Neural progenitor cell (in vitro differentiated cells): ENCODE measurements around the gene UNK. TPM values are rescaled to one million over a fixed set of nuclear protein-coding genes. Genes with fewer than 3 reads are reported as not detected.
"Not testable (repeated sequence)": the region's sequence is repeated elsewhere in the genome, so short reads cannot be mapped to it uniquely, and the experiment has no call there.

Experiments
- DNase-seq: peaks from one replicate; pipeline ENCODE4 v3.0.0-alpha.2; 2016; ENCODE audit warnings: low spot score
- H2AFZ ChIP-seq: fragments of 200-600 bp; sonication (generic); replicated peaks from 2 replicates; pipeline ENCODE4 v1.6.1; 2016; ENCODE audit warnings: antibody characterized with exemption
- H3F3A ChIP-seq: fragments of 200-600 bp; sonication (generic); 2 replicates; pipeline ENCODE4 v1.6.1; 2016; ENCODE audit warnings: antibody characterized with exemption, low read depth
- H3K27ac ChIP-seq: fragments of 200-600 bp; sonication (generic); 2 replicates; pipeline ENCODE4 v1.5.1; 2016; ENCODE audit warnings: mild to moderate bottlenecking
- H3K27me3 ChIP-seq: fragments of 200-600 bp; sonication (generic); 2 replicates; pipeline ENCODE4 v1.6.1; 2016; ENCODE audit warnings: mild to moderate bottlenecking, moderate library complexity
- H3K36me3 ChIP-seq: fragments of 200-600 bp; sonication (generic); 2 replicates; pipeline ENCODE4 v1.5.1; 2016
- H3K4me1 ChIP-seq: fragments of 200-600 bp; sonication (generic); 2 replicates; pipeline ENCODE4 v1.6.1; 2016; ENCODE audit warnings: mixed run types
- H3K4me2 ChIP-seq: fragments of 200-600 bp; sonication (generic); 2 replicates; pipeline ENCODE4 v1.6.1; 2016
- H3K4me3 ChIP-seq: fragments of 200-600 bp; sonication (generic); 2 replicates; pipeline ENCODE4 v1.5.1; 2016
- H3K79me2 ChIP-seq: fragments of 200-600 bp; sonication (generic); 2 replicates; pipeline ENCODE4 v1.6.1; 2016; ENCODE audit warnings: low read depth
- H3K9ac ChIP-seq: fragments of 200-600 bp; sonication (generic); 2 replicates; pipeline ENCODE4 v1.6.1; 2016
- H3K9me3 ChIP-seq: fragments of 200-600 bp; sonication (generic); 2 replicates; pipeline ENCODE4 v1.5.1; 2016; ENCODE audit warnings: low read depth
- H4K20me1 ChIP-seq: fragments of 200-600 bp; sonication (generic); 2 replicates; pipeline ENCODE4 v1.6.1; 2016; ENCODE audit warnings: low read depth
- H3K27ac Mint-ChIP-seq: 3 replicates; pipeline ENCODE4 v1.8.0; 2021; ENCODE audit warnings: mixed read lengths
- H3K27me3 Mint-ChIP-seq: 2 replicates; pipeline ENCODE4 v1.8.0; 2022; ENCODE audit warnings: low read depth, mild to moderate bottlenecking, inconsistent platforms, moderate library complexity, mixed read lengths; ENCODE audit not compliant: insufficient read depth
- H3K36me3 Mint-ChIP-seq: 3 replicates; pipeline ENCODE4 v1.8.0; 2021; ENCODE audit warnings: mixed read lengths
- H3K4me1 Mint-ChIP-seq: 3 replicates; pipeline ENCODE4 v1.8.0; 2021; ENCODE audit warnings: mixed read lengths
- H3K4me3 Mint-ChIP-seq: 3 replicates; pipeline ENCODE4 v1.8.0; 2021; ENCODE audit warnings: mild to moderate bottlenecking, moderate library complexity, mixed read lengths
- H3K9me3 Mint-ChIP-seq: 3 replicates; pipeline ENCODE4 v1.8.0; 2020; ENCODE audit warnings: mixed read lengths
- EZH2 ChIP-seq: fragments of 200-600 bp; sonication (generic); IDR thresholded peaks from 2 replicates; pipeline ENCODE4 v1.6.1; 2017; ENCODE audit warnings: antibody characterized with exemption, mild to moderate bottlenecking, moderate library complexity
- EZH2phosphoT487 ChIP-seq: fragments of 200-600 bp; sonication (generic); IDR thresholded peaks from 2 replicates; pipeline ENCODE4 v1.6.1; 2017; ENCODE audit warnings: antibody characterized with exemption
- total RNA-seq: library from RNA; depleted of rRNA; stranded (reverse); fragments of >200 nt; gene quantifications from 2 replicates; pipeline ENCODE4 v1.2.3, GENCODE V29; 2015; ENCODE audit warnings: low replicate concordance
- TF ChIP-seq, protein P1 (sequence below): fragments of 200-600 bp; sonication (generic); IDR thresholded peaks from 2 replicates; pipeline ENCODE4 v1.5.1; 2017; ENCODE audit warnings: antibody characterized with exemption, mild to moderate bottlenecking

The UNK gene
- total RNA-seq, 1 donor from 2014 or later = 38.5 TPM

DNA sequence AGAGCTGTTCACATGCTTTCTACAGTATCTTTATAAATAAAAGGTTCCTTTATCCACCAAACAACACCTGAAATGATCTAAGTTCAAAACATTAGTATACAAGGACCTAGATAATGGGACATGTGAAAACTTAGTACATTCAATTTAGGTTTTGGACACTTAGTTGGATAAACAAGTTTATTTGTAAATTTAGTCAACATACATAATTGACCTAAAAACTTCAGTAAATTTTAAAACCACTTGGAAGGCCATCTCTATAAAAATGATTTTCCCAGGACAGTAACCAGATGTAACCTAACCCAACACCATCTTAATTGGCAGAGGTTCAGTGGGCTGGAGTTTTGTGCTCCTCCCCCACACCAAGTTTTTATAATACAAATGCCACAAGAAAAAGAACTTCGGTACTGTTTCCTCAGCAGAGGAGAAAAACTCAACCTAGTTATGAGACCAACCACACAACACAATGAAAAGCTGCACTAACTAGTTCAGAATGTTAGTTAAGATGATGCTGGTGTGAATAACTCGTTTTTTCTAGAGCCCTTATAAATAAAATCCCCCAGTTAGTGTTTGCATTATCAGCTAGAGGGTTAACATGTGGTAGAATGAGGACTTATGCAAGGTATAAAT lies 7.2 kb upstream of the UNK start:
- peaks cover 2% of the 10 kb centered on the region for H3K9me3 Mint-ChIP-seq
- Histone ChIP-seq H2AFZ (no peak overlapping the region), H3K4me2 (peak overlapping the region; percentile 100), H3F3A (peaks cover 64% of the 10 kb centered on the region), H3K27me3 (no peaks in the 10 kb centered on the region), H4K20me1 (peaks cover 48% of the 10 kb centered on the region), H3K79me2 (peaks cover 31% of the 10 kb centered on the region), H3K9me3 (no peaks in the 10 kb centered on the region), H3K27ac (no peak overlapping the region), H3K36me3 (peaks cover 16% of the 10 kb centered on the region), H3K4me3 (peak overlapping the region; percentile 99), H3K9ac (no peak overlapping the region), H3K4me1 (peaks cover 17% of the 10 kb centered on the region)
- peaks cover 29% of the 10 kb centered on the region for H3K36me3 Mint-ChIP-seq
- DNase-seq = no peak
- TF ChIP-seq EZH2phosphoT487 (no peak), EZH2 (no peak)
- TF ChIP-seq, protein P1, sequence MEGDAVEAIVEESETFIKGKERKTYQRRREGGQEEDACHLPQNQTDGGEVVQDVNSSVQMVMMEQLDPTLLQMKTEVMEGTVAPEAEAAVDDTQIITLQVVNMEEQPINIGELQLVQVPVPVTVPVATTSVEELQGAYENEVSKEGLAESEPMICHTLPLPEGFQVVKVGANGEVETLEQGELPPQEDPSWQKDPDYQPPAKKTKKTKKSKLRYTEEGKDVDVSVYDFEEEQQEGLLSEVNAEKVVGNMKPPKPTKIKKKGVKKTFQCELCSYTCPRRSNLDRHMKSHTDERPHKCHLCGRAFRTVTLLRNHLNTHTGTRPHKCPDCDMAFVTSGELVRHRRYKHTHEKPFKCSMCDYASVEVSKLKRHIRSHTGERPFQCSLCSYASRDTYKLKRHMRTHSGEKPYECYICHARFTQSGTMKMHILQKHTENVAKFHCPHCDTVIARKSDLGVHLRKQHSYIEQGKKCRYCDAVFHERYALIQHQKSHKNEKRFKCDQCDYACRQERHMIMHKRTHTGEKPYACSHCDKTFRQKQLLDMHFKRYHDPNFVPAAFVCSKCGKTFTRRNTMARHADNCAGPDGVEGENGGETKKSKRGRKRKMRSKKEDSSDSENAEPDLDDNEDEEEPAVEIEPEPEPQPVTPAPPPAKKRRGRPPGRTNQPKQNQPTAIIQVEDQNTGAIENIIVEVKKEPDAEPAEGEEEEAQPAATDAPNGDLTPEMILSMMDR = no peak
- H3K27me3 Mint-ChIP-seq = peaks cover 7% of the 10 kb centered on the region
- peaks cover 24% of the 10 kb centered on the region for H3K4me1 Mint-ChIP-seq
- H3K27ac Mint-ChIP-seq = no peak overlapping the region
- H3K4me3 Mint-ChIP-seq = peak overlapping the region; percentile 100

DNA sequence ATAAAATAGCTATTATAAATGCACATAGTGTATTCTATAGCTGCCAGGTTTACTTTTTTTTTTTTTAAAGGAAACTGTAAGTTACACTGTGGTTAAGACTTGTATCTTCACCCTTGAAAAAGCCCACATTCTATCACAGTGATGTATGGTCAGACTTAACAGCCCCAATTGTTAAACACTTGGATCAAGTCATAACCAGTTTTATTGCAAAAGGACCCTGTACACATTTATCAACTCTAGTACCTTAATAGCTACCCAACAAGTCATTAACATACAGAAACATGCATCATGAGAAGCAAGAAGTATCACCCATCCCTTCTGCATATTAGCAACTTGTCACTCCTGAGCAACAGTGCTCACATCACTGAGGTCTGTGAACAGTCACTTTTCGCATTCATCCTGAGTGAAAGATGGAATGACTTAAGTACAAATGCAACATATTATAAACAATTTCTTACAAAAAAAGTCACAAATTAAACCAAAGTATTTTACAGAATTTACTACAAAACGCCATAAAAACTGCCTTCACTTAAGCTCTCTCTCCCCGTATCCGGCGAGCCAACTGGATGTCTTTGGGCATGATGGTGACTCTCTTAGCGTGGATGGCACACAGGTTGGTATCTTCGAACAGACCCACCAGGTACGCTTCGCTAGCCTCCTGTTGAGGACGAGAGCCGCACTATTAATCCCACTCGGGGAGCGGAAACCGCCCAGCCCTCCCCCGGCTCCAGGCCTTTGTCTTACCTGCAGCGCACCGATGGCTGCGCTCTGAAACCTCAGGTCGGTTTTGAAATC lies 6.3 kb upstream of the UNK start:
- not testable (repeated sequence) for H3K27me3 Mint-ChIP-seq, H3K27ac Mint-ChIP-seq, H3K9me3 ChIP-seq, H3K27ac ChIP-seq, DNase-seq, H3K27me3 ChIP-seq, H2AFZ ChIP-seq, H3K9me3 Mint-ChIP-seq
- H3K4me3 ChIP-seq = peak overlapping the region; percentile 99
- H4K20me1 ChIP-seq = peaks cover 48% of the 10 kb centered on the region
- peak overlapping the region; percentile 100 for H3K4me2 ChIP-seq
- H3K9ac ChIP-seq = peak overlapping the region; percentile 97
- Mint-ChIP-seq H3K36me3 (peaks cover 29% of the 10 kb centered on the region), H3K4me3 (peak overlapping the region; percentile 100), H3K4me1 (peaks cover 29% of the 10 kb centered on the region)
- peaks cover 67% of the 10 kb centered on the region for H3F3A ChIP-seq
- peaks cover 17% of the 10 kb centered on the region for H3K4me1 ChIP-seq
- H3K79me2 ChIP-seq = peaks cover 31% of the 10 kb centered on the region
- H3K36me3 ChIP-seq = peaks cover 16% of the 10 kb centered on the region

DNA sequence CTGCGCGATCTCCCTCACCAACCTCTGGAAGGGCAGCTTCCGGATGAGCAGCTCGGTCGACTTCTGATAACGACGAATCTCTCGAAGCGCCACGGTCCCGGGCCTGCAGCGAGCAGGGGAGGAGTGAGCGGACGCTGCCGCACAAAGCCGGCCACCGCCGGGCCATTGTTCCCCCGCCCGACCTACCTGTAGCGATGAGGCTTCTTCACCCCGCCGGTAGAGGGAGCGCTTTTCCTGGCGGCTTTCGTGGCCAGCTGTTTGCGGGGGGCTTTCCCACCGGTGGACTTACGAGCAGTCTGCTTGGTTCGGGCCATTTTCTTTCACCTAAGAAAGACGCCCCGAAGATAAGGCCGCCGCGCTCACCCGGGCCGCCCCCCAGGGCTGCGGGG lies 5.8 kb upstream of the UNK start:
- H3K27me3 ChIP-seq = no peaks in the 10 kb centered on the region
- H3K79me2 ChIP-seq = peaks cover 31% of the 10 kb centered on the region
- no peak overlapping the region for H3K27ac Mint-ChIP-seq
- peak overlapping the region; percentile 92 for H3K27ac ChIP-seq
- peaks cover 34% of the 10 kb centered on the region for H3K4me1 Mint-ChIP-seq
- no peaks in the 10 kb centered on the region for H3K9me3 ChIP-seq
- H3K36me3 ChIP-seq = peaks cover 16% of the 10 kb centered on the region
- peak overlapping the region; percentile 99 for H3K4me3 ChIP-seq
- peak overlapping the region; percentile 100 for H3K4me3 Mint-ChIP-seq
- H3K27me3 Mint-ChIP-seq = peaks cover 7% of the 10 kb centered on the region
- H3K4me2 ChIP-seq = peak overlapping the region; percentile 100
- peaks cover 2% of the 10 kb centered on the region for H3K9me3 Mint-ChIP-seq
- H3K4me1 ChIP-seq = peaks cover 20% of the 10 kb centered on the region
- peaks cover 29% of the 10 kb centered on the region for H3K36me3 Mint-ChIP-seq
- TF ChIP-seq, protein P1 = peak; percentile 66
- TF ChIP-seq EZH2phosphoT487 = no peak
- peaks cover 48% of the 10 kb centered on the region for H4K20me1 ChIP-seq
- no peak overlapping the region for H2AFZ ChIP-seq
- peaks cover 72% of the 10 kb centered on the region for H3F3A ChIP-seq
- DNase-seq = peak; percentile 82
- H3K9ac ChIP-seq = peak overlapping the region; percentile 97
